ENCODE data around the gene AHCYL1.

AHCYL1 gene

GRCh38 chr1:110039641-110040040 lies 55.1 kb downstream of the AHCYL1 start:
- DNase-seq (ENCODE audit: low spot score): no peak

GRCh38 chr1:110040548-110040947 lies 56.0 kb downstream of the AHCYL1 start:
- no peak for DNase-seq (ENCODE audit: low spot score)

- DNase-seq (ENCODE audit: low spot score): no peak
These were observed 58.5 kb downstream of the AHCYL1 start for GRCh38 chr1:110043016-110043415.

- DNase-seq (ENCODE audit: low spot score): no peak
These were observed 62.9 kb downstream of the AHCYL1 start for GRCh38 chr1:110047463-110047862.

GRCh38 chr1:110048240-110048639 lies 63.7 kb downstream of the AHCYL1 start:
- DNase-seq (ENCODE audit: low spot score): no peak

GRCh38 chr1:110048923-110049601 lies 64.5 kb downstream of the AHCYL1 start:
- no peak for DNase-seq (ENCODE audit: low spot score)

- no peak for DNase-seq (ENCODE audit: low spot score)
These were observed 65.4 kb downstream of the AHCYL1 start for GRCh38 chr1:110049801-110050601.

- no peak for DNase-seq (ENCODE audit: low spot score)
These were observed 66.2 kb downstream of the AHCYL1 start for GRCh38 chr1:110050602-110051261.

- DNase-seq (ENCODE audit: low spot score): no peak
These were observed 66.7 kb downstream of the AHCYL1 start for GRCh38 chr1:110051262-110051648.

- DNase-seq (ENCODE audit: low spot score): peak; percentile 63
These were observed 69.2 kb downstream of the AHCYL1 start for GRCh38 chr1:110053552-110054428.

- DNase-seq (ENCODE audit: low spot score): no peak
These were observed 71.1 kb downstream of the AHCYL1 start for GRCh38 chr1:110055493-110056284.

GRCh38 chr1:110056285-110056683 lies 71.7 kb downstream of the AHCYL1 start:
- no peak for DNase-seq (ENCODE audit: low spot score)

GRCh38 chr1:110056776-110057175 lies 72.2 kb downstream of the AHCYL1 start:
- no peak for DNase-seq (ENCODE audit: low spot score)

- no peak for DNase-seq (ENCODE audit: low spot score)
These were observed 73.5 kb downstream of the AHCYL1 start for GRCh38 chr1:110057963-110058518.

- no peak for DNase-seq (ENCODE audit: low spot score)
These were observed 74.0 kb downstream of the AHCYL1 start for GRCh38 chr1:110058591-110058990.

- no peak for DNase-seq (ENCODE audit: low spot score)
These were observed 74.7 kb downstream of the AHCYL1 start for GRCh38 chr1:110059133-110059863.

GRCh38 chr1:110060034-110060661 lies 75.6 kb downstream of the AHCYL1 start:
- DNase-seq (ENCODE audit: low spot score): peak; percentile 64

- DNase-seq (ENCODE audit: low spot score): no peak
These were observed 76.1 kb downstream of the AHCYL1 start for GRCh38 chr1:110060662-110061060.

- DNase-seq (ENCODE audit: low spot score): no peak
These were observed 76.8 kb downstream of the AHCYL1 start for GRCh38 chr1:110061341-110061740.

- DNase-seq (ENCODE audit: low spot score): no peak
These were observed 78.0 kb downstream of the AHCYL1 start for GRCh38 chr1:110062612-110063011.
